ENCODE measurements around the gene CRMP1.

CRMP1 gene

GRCh38 chr4:5889002-5889696, 3.7 kb downstream of the CRMP1 start:
- no peaks in the 10 kb centered on the region for H3K9me2 ChIP-seq (replicated peaks; ENCODE audit: low read depth, low read length)
- H2AFZ ChIP-seq (ENCODE audit: low read length): no peak overlapping the region
- no peaks in the 10 kb centered on the region for H4K20me1 ChIP-seq (ENCODE audit: insufficient read depth, low read length, poor library complexity, severe bottlenecking)
- TF ChIP-seq EZH2phosphoT487 (IDR thresholded peaks at IDR 0.05; ENCODE audit: borderline replicate concordance) (no peak), CTCF (conservative IDR thresholded peaks at IDR 0.05; ENCODE audit: low read length) (no peak)
- no peaks in the 10 kb centered on the region for H3K27me3 ChIP-seq (ENCODE audit: insufficient read depth, low read length, poor library complexity, severe bottlenecking)
- no peaks in the 10 kb centered on the region; the same call in 1 of the 2 replicates for H3K9me3 ChIP-seq (ENCODE audit: insufficient read depth, low read depth, low read length)
- H3K4me3 ChIP-seq (ENCODE audit: low read length, poor library complexity, severe bottlenecking): no peak overlapping the region
- H3K79me2 ChIP-seq (ENCODE audit: insufficient read depth, low read length): no peaks in the 10 kb centered on the region
- no peak overlapping the region for H3K4me2 ChIP-seq (ENCODE audit: low read depth, low read length, poor library complexity, severe bottlenecking)
- H3K36me3 ChIP-seq (ENCODE audit: insufficient read depth, low read length): no peaks in the 10 kb centered on the region
- H3F3A ChIP-seq (ENCODE audit: low read depth): no peaks in the 10 kb centered on the region
- no peak overlapping the region for H3K9ac ChIP-seq (ENCODE audit: low read depth, low read length, poor library complexity, severe bottlenecking)
- H3K4me1 ChIP-seq (ENCODE audit: insufficient read depth, low read length, poor library complexity, severe bottlenecking): no peaks in the 10 kb centered on the region

- Histone ChIP-seq H3K9me2 (replicated peaks; ENCODE audit: low read depth, low read length) (no peaks in the 10 kb centered on the region), H3K36me3 (ENCODE audit: insufficient read depth, low read length) (no peaks in the 10 kb centered on the region), H4K20me1 (ENCODE audit: insufficient read depth, low read length, poor library complexity, severe bottlenecking) (no peaks in the 10 kb centered on the region), H3K9ac (ENCODE audit: low read depth, low read length, poor library complexity, severe bottlenecking) (no peak overlapping the region), H3K4me1 (ENCODE audit: insufficient read depth, low read length, poor library complexity, severe bottlenecking) (no peaks in the 10 kb centered on the region), H3K4me2 (ENCODE audit: low read depth, low read length, poor library complexity, severe bottlenecking) (no peak overlapping the region), H3K9me3 (ENCODE audit: insufficient read depth, low read depth, low read length) (no peaks in the 10 kb centered on the region; the same call in 1 of the 2 replicates), H3K79me2 (ENCODE audit: insufficient read depth, low read length) (no peaks in the 10 kb centered on the region), H3F3A (ENCODE audit: low read depth) (no peaks in the 10 kb centered on the region), H3K27me3 (ENCODE audit: insufficient read depth, low read length, poor library complexity, severe bottlenecking) (no peaks in the 10 kb centered on the region), H3K4me3 (ENCODE audit: low read length, poor library complexity, severe bottlenecking) (no peak overlapping the region), H2AFZ (ENCODE audit: low read length) (no peak overlapping the region)
- no peak for TF ChIP-seq EZH2phosphoT487 (IDR thresholded peaks at IDR 0.05; ENCODE audit: borderline replicate concordance)
- no peak for TF ChIP-seq CTCF (conservative IDR thresholded peaks at IDR 0.05; ENCODE audit: low read length)
Measured at GRCh38 chr4:5888222-5889001, 4.5 kb downstream of the CRMP1 start.

GRCh38 chr4:5887361-5888221, 5.3 kb downstream of the CRMP1 start:
- TF ChIP-seq EZH2phosphoT487 (IDR thresholded peaks at IDR 0.05; ENCODE audit: borderline replicate concordance): no peak
- TF ChIP-seq CTCF (conservative IDR thresholded peaks at IDR 0.05; ENCODE audit: low read length): no peak
- no peak overlapping the region for H3K4me3 ChIP-seq (ENCODE audit: low read length, poor library complexity, severe bottlenecking)

More at GRCh38 chr4:5887361-5888221, 5.3 kb downstream of the CRMP1 start:
- no peaks in the 10 kb centered on the region for H3K9me2 ChIP-seq (replicated peaks; ENCODE audit: low read depth, low read length)
- no peaks in the 10 kb centered on the region; the same call in 1 of the 2 replicates for H3K9me3 ChIP-seq (ENCODE audit: insufficient read depth, low read depth, low read length)
- no peak overlapping the region for H3K9ac ChIP-seq (ENCODE audit: low read depth, low read length, poor library complexity, severe bottlenecking)
- H3K4me2 ChIP-seq (ENCODE audit: low read depth, low read length, poor library complexity, severe bottlenecking): no peak overlapping the region
- H3F3A ChIP-seq (ENCODE audit: low read depth): no peaks in the 10 kb centered on the region
- H3K4me1 ChIP-seq (ENCODE audit: insufficient read depth, low read length, poor library complexity, severe bottlenecking): no peaks in the 10 kb centered on the region
- H3K36me3 ChIP-seq (ENCODE audit: insufficient read depth, low read length): no peaks in the 10 kb centered on the region
- no peaks in the 10 kb centered on the region for H4K20me1 ChIP-seq (ENCODE audit: insufficient read depth, low read length, poor library complexity, severe bottlenecking)
- no peak overlapping the region for H2AFZ ChIP-seq (ENCODE audit: low read length)
- H3K79me2 ChIP-seq (ENCODE audit: insufficient read depth, low read length): no peaks in the 10 kb centered on the region
- H3K27me3 ChIP-seq (ENCODE audit: insufficient read depth, low read length, poor library complexity, severe bottlenecking): no peaks in the 10 kb centered on the region

Measured in Loucy (cell line).